Mesenchymal stem cell (in vitro differentiated cells and primary cell): Measurements from ENCODE around the gene ALCAM.

Experiments used
- DNase-seq: peaks from one replicate; pipeline ENCODE4 v3.0.0-alpha.2; 2013
- H2AFZ ChIP-seq: one replicate; pipeline ENCODE4 v1.6.1; 2013; ENCODE audit warnings: low read depth, mild to moderate bottlenecking, control low read depth, inconsistent platforms, low read length, moderate library complexity
- H2AK5ac ChIP-seq: 2 replicates; pipeline ENCODE4 v1.6.1; 2013; ENCODE audit warnings: low read length, moderate library complexity, mild to moderate bottlenecking, inconsistent platforms; ENCODE audit not compliant: severe bottlenecking
- H2BK120ac ChIP-seq: one replicate; pipeline ENCODE4 v1.6.1; 2013; ENCODE audit warnings: low read depth, mild to moderate bottlenecking, inconsistent platforms, low read length, moderate library complexity
- H2BK12ac ChIP-seq, 2 experiments: one replicate each; pipeline ENCODE4 v1.6.1; 2013; ENCODE audit warnings: inconsistent platforms in 2 of 2, low read length in 2 of 2, mild to moderate bottlenecking in 2 of 2, moderate library complexity in 2 of 2, control low read depth in 1 of 2
- H2BK15ac ChIP-seq: one replicate; pipeline ENCODE4 v1.6.1; 2013; ENCODE audit warnings: mild to moderate bottlenecking, low read depth, inconsistent platforms; ENCODE audit not compliant: poor library complexity, severe bottlenecking
- H2BK5ac ChIP-seq: 2 replicates; pipeline ENCODE4 v1.6.1; 2013; ENCODE audit warnings: low read depth, mild to moderate bottlenecking, low read length, control low read depth, inconsistent platforms; ENCODE audit not compliant: poor library complexity, severe bottlenecking
- H3K14ac ChIP-seq, 2 experiments: one replicate each; pipeline ENCODE4 v1.6.1; 2013; ENCODE audit warnings: inconsistent platforms in 2 of 2, low read length in 2 of 2, control low read depth in 1 of 2, mild to moderate bottlenecking in 1 of 2, moderate library complexity in 1 of 2
- H3K18ac ChIP-seq, 2 experiments: one replicate each; pipeline ENCODE4 v1.6.1; 2013; ENCODE audit warnings: inconsistent platforms in 2 of 2, low read length in 2 of 2, control low read depth in 1 of 2, low read depth in 1 of 2, mild to moderate bottlenecking in 1 of 2
- H3K23ac ChIP-seq, 2 experiments: one replicate each; pipeline ENCODE4 v1.6.1; 2013; ENCODE audit warnings: inconsistent platforms in 2 of 2, low read length in 2 of 2, mild to moderate bottlenecking in 2 of 2, moderate library complexity in 2 of 2, control low read depth in 1 of 2
- H3K27ac ChIP-seq: 2 replicates; pipeline ENCODE4 v1.5.1; 2013; ENCODE audit warnings: mild to moderate bottlenecking, moderate library complexity, low read length, control low read depth, inconsistent platforms; ENCODE audit not compliant: poor library complexity, severe bottlenecking
- H3K27me3 ChIP-seq, 2 experiments: 2 replicates each; pipeline versions ENCODE4 v1.6.1 to v1.7.0; 2013; ENCODE audit warnings: low read length in 2 of 2, mild to moderate bottlenecking in 2 of 2, moderate library complexity in 2 of 2, control low read depth in 1 of 2, inconsistent platforms in 1 of 2; ENCODE audit not compliant: control insufficient read depth in 1 of 2, insufficient read depth in 1 of 2
- H3K36me3 ChIP-seq, 2 experiments: 2 replicates each; pipeline versions ENCODE4 v1.6.1 to v1.7.0; 2013; ENCODE audit warnings: low read length in 2 of 2, control low read depth in 1 of 2, inconsistent platforms in 1 of 2, low read depth in 1 of 2, mild to moderate bottlenecking in 1 of 2; ENCODE audit not compliant: insufficient read depth in 2 of 2, control insufficient read depth in 1 of 2
- H3K4ac ChIP-seq, 2 experiments: one replicate each; pipeline ENCODE4 v1.6.1; 2013; ENCODE audit warnings: inconsistent platforms in 2 of 2, low read length in 2 of 2, mild to moderate bottlenecking in 2 of 2, moderate library complexity in 2 of 2, control low read depth in 1 of 2, low read depth in 1 of 2
- H3K4me1 ChIP-seq: 2 replicates; pipeline ENCODE4 v1.6.1; 2013; ENCODE audit warnings: low read depth, low read length, control low read depth; ENCODE audit not compliant: control insufficient read depth, insufficient read depth
- H3K4me2 ChIP-seq: 2 replicates; pipeline ENCODE4 v1.6.1; 2013; ENCODE audit warnings: low read length, mild to moderate bottlenecking, inconsistent platforms; ENCODE audit not compliant: poor library complexity, severe bottlenecking
- H3K4me3 ChIP-seq, 2 experiments: 2 replicates each; pipeline versions ENCODE4 v1.5.1 to v1.7.0; 2013; ENCODE audit warnings: low read length in 2 of 2, mild to moderate bottlenecking in 2 of 2, control low read depth in 1 of 2, low read depth in 1 of 2; ENCODE audit not compliant: insufficient read depth in 1 of 2
- H3K79me1 ChIP-seq: replicated peaks from 2 replicates; pipeline ENCODE4 v1.6.1; 2013; ENCODE audit warnings: mild to moderate bottlenecking, control low read depth, low read length, inconsistent platforms; ENCODE audit not compliant: poor library complexity, severe bottlenecking
- H3K9ac ChIP-seq: 2 replicates; pipeline ENCODE4 v1.7.0; 2013; ENCODE audit warnings: mild to moderate bottlenecking, low read length, moderate library complexity
- H3K9me3 ChIP-seq: 2 replicates; pipeline ENCODE4 v1.7.0; 2013; ENCODE audit warnings: mild to moderate bottlenecking, low read length; ENCODE audit not compliant: control insufficient read depth
- H4K8ac ChIP-seq: one replicate; pipeline ENCODE4 v1.6.1; 2013; ENCODE audit warnings: inconsistent platforms, mild to moderate bottlenecking, low read length, moderate library complexity
- H4K91ac ChIP-seq: one replicate; pipeline ENCODE4 v1.6.1; 2013; ENCODE audit warnings: mild to moderate bottlenecking, low read length, inconsistent platforms
- WGBS: methylation state at CpG from one replicate; pipeline ENCODE4 v1.1.7; 2013; ENCODE audit warnings: mixed read lengths; 5-methylcytosine and 5-hydroxymethylcytosine counted together

Gene ALCAM

DNA sequence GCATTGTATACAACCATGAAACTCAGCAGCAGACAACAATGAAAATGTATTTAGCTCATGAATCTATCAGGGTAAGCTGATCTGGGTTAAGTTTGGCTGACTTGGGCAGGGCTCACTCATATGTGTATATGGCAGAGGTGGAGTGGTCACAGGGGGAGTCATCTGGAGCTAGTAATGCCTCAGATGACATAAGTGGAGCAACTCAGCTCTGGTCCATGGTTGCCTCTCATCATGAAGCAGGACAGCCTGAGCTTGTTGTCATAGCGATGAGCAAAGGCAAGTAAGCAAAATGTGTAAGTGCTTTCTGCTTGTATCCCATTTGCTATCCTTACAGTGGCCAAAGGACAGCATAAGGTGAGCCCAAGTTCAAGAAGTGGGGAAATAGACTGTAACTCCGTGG lies 64.5 kb downstream of the ALCAM start:
- Histone ChIP-seq H2BK15ac (no peak overlapping the region), H2BK12ac (no peak overlapping the region), H3K23ac (no peak overlapping the region), H3K18ac (no peak overlapping the region), H4K91ac (no peak overlapping the region), H3K27me3 (no peaks in the 10 kb centered on the region), H3K4me1 (no peaks in the 10 kb centered on the region), H3K4me3 (no peak overlapping the region), H3K27ac (no peak overlapping the region), H3K4me2 (no peak overlapping the region), H3K4ac (no peak overlapping the region), H2BK120ac (no peak overlapping the region), H3K9ac (no peak overlapping the region), H4K8ac (no peak overlapping the region), H3K79me1 (peaks cover 10% of the 10 kb centered on the region), H3K14ac (no peak overlapping the region), H3K9me3 (no peaks in the 10 kb centered on the region), H2AFZ (no peak overlapping the region), H2AK5ac (peak overlapping the region; percentile 4), H2BK5ac (no peak overlapping the region), H3K36me3 (no peaks in the 10 kb centered on the region)
- DNase-seq, result no peak
- WGBS, result 100% methylated on average over 1 of the region's 2 CpGs

DNA sequence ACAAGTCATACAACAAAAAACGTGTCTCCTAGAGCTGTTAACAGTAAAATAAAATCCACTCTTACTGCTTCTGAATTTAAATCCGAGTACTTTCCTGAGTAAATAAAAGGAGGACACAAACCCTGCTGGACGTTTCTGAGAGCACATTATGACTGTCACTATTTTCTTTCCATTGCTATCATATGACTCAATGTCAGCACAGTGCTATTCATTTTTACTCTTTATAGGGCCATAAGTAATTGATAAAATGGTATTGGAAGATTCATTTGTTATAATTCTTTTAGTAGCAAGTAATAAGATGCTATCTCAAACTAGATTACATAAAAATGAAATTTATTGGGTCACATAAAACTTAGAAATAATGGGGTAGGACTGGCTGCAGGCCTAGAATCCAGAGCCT lies 68.6 kb downstream of the ALCAM start:
- H3K14ac ChIP-seq, result no peak overlapping the region
- H3K4me3 ChIP-seq, result no peak overlapping the region
- H3K23ac ChIP-seq, result no peak overlapping the region
- no peak overlapping the region for H2BK5ac ChIP-seq
- no peak overlapping the region for H3K18ac ChIP-seq
- H2AK5ac ChIP-seq, result no peak overlapping the region
- no peak overlapping the region for H2BK120ac ChIP-seq
- H3K9me3 ChIP-seq, result no peaks in the 10 kb centered on the region
- H3K9ac ChIP-seq, result no peak overlapping the region
- 94% methylated on average over 3 of the region's 3 CpGs for WGBS
- H2AFZ ChIP-seq, result no peak overlapping the region
- no peak overlapping the region for H2BK12ac ChIP-seq
- H2BK15ac ChIP-seq, result no peak overlapping the region
- no peak overlapping the region for H4K91ac ChIP-seq
- DNase-seq, result no peak
- H3K36me3 ChIP-seq, result no peaks in the 10 kb centered on the region
- no peak overlapping the region for H3K4me2 ChIP-seq
- no peak overlapping the region for H3K27ac ChIP-seq
- peaks cover 13% of the 10 kb centered on the region for H3K79me1 ChIP-seq
- H3K4ac ChIP-seq, result no peak overlapping the region
- no peak overlapping the region for H4K8ac ChIP-seq
- no peaks in the 10 kb centered on the region for H3K4me1 ChIP-seq
- H3K27me3 ChIP-seq, result no peaks in the 10 kb centered on the region

- Histone ChIP-seq H3K79me1 (peaks cover 8% of the 10 kb centered on the region), H3K14ac (no peak overlapping the region), H3K4ac (no peak overlapping the region), H4K91ac (no peak overlapping the region), H3K9me3 (no peaks in the 10 kb centered on the region), H3K4me2 (no peak overlapping the region), H3K36me3 (no peaks in the 10 kb centered on the region), H3K18ac (no peak overlapping the region), H4K8ac (no peak overlapping the region), H2AFZ (no peak overlapping the region), H3K9ac (no peak overlapping the region), H3K27me3 (no peaks in the 10 kb centered on the region), H2BK12ac (no peak overlapping the region), H2AK5ac (no peak overlapping the region), H3K27ac (no peak overlapping the region), H2BK120ac (no peak overlapping the region), H2BK15ac (no peak overlapping the region), H3K4me1 (no peaks in the 10 kb centered on the region), H3K23ac (no peak overlapping the region), H2BK5ac (no peak overlapping the region), H3K4me3 (no peak overlapping the region)
- DNase-seq, result no peak
Measured at GRCh38 chr3:105436687-105437086, 70.0 kb downstream of the ALCAM start.

DNA sequence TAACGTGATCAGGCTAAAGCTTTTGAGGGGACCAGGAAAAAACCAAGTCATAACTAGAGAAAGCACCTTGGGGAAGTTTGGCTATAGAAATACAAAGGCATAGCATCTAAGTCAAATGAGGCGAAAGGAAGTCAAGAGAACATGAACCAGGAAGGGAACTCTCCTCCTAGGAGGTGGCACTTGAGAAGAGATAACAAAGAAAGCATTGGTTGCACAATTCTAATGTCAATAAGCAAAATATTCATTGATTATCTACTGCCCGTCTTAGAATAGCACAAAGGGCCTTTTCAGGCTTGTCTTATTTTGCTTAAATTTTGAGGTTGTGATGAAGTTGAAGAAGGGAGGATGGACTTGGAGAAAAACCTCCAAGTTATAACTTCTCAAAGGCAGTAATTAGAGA lies 73.4 kb downstream of the ALCAM start:
- no peak overlapping the region for H3K4me2 ChIP-seq
- no peak overlapping the region for H3K23ac ChIP-seq
- no peak overlapping the region for H2AFZ ChIP-seq
- peaks cover 15% of the 10 kb centered on the region for H3K79me1 ChIP-seq
- no peak overlapping the region for H2BK120ac ChIP-seq
- H3K18ac ChIP-seq, result no peak overlapping the region
- WGBS, result 89% methylated on average over 3 of the region's 3 CpGs
- DNase-seq, result no peak
- H3K4me1 ChIP-seq, result peaks cover 1% of the 10 kb centered on the region
- no peak overlapping the region for H2BK5ac ChIP-seq
- no peak overlapping the region for H2AK5ac ChIP-seq
- H3K9ac ChIP-seq, result no peak overlapping the region
- H2BK15ac ChIP-seq, result no peak overlapping the region
- H3K14ac ChIP-seq, result no peak overlapping the region
- no peak overlapping the region for H2BK12ac ChIP-seq
- H4K8ac ChIP-seq, result no peak overlapping the region
- H4K91ac ChIP-seq, result no peak overlapping the region
- no peaks in the 10 kb centered on the region for H3K27me3 ChIP-seq
- no peaks in the 10 kb centered on the region for H3K36me3 ChIP-seq
- H3K27ac ChIP-seq, result no peak overlapping the region
- H3K4me3 ChIP-seq, result no peak overlapping the region
- no peak overlapping the region for H3K4ac ChIP-seq
- H3K9me3 ChIP-seq, result no peaks in the 10 kb centered on the region
